NCI-H1048 (cell line): ENCODE results near the gene C1QTNF7.

ENCODE experiments used
- DNase-seq: peaks from one replicate; lab custom pipeline; 2025; lab: John Stamatoyannopoulos, UW

The C1QTNF7 gene

DNA sequence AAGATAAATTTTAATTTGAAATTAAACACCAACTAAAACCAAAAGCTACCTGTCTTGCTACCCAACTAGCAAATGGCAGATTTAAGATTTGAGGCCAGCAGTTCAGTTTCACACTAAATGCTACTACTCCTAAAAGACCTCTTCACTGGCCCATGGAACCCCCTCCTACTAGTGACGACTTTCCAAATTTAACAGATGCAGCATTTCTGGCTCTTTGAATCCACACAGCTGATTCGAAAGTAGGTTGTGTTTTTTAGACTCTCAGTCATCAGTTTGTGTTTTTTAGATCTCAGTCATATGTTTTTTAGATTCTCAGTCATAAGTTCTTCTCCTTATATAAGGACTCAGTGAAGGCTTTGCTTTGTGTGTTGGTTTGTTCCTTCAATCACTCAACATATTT, 30.8 kb downstream of the C1QTNF7 start:
- no peak for DNase-seq

DNA sequence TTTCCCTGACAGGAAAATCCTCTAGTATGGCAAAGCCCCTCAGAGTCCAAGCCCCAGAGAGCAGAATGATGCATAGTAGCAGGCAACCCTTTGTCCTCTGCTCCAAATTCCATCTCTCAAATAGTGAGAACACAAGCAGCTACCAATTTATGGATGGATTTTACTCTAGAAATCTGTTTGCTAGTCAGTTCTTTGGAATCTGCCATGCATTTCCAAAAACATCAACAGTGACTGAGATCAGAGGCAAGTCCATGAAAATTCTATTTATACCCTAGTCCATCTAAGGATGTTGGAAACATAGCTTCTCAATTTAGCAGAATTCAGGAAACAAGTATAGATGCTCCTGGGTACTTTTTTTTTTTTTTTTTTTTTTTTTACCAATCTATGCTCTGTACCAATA, 31.9 kb downstream of the C1QTNF7 start:
- DNase-seq, result no peak

DNA sequence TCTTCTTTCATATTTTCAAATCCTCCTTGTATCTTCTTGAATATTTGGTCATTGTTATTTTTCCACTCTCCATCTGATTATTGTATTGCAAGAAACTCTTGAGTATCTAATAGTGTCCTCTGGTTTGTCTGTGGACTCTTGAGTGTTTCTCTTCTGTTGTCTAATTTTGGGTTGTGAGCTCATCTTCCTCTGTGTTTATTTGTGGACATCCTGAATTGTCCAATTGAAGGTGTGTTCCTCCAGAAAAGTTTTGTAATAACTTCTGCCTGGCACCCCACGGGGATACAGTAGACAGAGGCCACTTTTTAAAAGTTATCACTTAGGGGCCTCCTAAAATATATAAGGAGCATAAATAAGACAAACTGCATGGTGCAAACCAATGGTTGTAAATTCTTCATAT, 38.8 kb downstream of the C1QTNF7 start:
- DNase-seq, result no peak

DNA sequence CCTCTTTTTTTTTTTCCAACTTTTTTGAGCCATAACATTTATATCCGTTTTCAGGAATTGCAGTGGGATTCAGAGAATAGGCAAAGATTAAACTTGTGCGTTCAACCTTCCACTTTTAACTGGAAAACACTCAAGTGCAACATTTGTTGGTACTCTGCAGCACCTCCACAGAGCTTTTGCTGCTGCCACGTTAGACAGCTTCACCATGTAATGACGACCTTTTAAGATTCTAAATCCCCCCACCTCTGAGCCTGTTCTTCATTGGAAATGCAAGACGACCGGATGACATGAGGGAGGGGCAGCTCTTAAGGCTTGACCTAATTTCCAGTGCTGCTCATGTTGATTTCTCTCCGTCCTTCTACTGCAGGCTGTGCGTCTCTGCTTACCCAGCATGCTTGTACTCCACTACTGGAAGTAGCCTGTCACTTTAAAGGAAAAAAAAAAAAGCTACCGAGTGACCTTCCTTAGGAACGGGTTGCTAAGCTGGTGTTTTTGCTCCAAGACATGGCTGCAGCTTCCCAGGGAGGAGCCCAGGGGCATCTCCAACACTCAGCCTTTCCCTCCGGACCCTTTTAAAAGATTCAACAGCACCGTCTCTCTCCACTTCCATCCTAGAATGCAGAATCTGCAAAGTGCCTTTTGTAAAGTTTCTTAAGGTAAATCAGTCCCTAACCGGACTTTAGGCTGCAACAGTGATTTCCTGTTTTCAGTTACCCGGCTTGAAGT, 41.7 kb downstream of the C1QTNF7 start, which contains the start of gene CC2D2A:
Gene CC2D2A (plus strand): TSS at position 481 of the 726 bp plus-strand sequence. CDS start 6,051 bp downstream, outside the sequence.
- no peak for DNase-seq

DNA sequence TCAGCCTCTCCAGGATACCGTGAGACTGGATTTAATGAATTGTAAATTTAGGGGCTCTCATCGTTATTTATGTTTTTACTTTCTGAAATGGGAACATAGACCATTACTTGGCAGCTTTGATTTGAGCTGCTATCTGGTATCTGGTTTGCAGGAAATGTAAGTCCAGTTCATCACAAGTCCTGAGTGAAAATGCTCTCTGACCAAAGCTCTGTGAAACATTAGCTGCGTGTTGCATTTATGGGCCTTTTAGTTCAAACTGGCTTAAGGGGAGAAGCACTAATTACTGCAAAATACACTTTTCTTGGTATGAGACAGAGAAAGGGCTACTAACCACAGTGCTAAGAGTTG, 42.3 kb downstream of the C1QTNF7 start:
- no peak for DNase-seq

DNA sequence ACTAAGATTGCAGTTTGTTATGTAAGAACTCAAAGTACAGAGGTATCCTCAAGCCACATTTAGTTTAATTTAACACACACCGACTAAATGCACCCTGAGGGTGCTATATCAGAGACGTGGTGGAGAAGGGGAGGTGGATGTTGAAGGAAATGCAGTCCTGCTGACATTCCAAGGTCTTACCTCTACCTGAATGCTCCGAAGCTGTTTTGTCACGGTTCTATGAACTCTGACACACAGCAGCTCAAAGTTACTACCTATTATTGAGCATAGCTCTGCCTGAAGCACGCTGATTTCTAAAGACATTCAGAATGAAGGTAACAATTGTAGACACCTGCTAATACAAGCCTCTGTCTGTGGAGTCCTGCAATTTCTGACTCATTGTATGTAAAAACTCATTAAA, 48.6 kb downstream of the C1QTNF7 start:
- no peak for DNase-seq

DNA sequence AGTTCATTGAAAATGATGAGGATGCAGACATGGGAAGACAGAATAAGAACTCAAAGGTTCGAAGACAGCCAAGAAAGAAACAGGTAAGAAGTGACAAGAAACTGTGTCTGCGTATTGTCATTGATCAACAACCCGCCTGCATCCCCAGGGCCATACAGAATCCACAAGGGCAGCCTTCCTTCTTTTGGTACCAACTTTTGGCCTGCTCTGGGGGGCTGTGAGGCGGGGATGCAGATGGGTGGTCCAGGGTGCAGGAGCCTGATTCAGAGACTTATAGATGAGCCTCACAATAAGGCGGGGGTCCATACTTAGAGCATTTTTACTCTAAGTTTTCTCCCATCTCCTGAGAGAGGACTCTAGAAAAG, 50.9 kb downstream of the C1QTNF7 start:
- DNase-seq, result no peak

DNA sequence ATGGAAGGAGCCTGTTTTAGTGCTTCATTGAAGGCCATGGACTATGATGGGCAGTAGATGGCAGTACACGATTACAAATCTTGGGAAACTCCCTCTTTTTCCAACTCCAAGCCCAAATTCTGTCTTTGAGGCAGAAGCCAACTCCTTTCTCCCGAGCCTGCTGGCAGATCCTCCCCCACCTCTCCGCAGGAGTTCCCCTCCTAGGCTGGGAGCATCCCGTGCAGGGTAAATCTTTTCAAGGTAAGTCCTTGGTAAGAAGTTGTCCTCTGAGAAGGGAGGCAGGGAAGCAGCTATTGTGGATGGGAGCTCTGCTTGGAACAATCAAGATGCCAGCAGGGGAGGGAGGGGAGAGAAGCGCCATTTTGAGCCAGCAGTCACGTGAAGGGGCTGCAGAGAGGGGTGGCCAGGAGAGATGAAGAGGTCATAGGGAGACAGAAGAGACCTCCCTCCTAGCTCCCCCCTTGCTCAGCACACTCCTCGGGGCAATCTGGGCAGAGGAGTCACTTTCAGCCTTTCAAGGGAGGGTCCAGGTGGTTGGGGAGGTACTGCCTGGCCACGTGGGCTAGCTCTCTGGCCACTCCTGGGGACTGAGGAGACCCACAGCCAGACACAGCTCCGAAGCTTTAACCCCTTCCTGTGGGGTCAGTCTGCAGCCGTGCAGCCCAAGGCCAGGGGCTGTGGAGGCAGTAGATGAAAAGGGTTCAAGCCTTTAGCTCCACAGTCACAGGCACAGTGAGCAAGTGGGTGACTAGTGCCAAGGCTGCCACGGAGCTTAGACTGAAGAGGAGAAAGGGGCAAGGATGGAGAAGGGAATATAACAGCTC, 51.5 kb downstream of the C1QTNF7 start:
- no peak for DNase-seq

DNA sequence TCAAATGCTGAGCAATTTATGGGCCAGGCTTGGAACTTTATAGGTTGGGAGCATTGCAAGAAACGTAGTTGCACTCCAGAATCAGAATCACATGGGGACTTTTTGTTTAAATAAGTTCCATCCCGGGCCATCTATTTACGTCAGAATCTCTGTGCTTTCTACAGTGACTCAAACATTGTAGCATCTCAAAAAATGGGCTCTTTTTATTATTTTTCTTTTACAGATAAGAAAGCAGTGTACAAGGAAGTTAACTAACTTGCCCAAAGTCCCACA, 52.0 kb downstream of the C1QTNF7 start:
- DNase-seq, result no peak

DNA sequence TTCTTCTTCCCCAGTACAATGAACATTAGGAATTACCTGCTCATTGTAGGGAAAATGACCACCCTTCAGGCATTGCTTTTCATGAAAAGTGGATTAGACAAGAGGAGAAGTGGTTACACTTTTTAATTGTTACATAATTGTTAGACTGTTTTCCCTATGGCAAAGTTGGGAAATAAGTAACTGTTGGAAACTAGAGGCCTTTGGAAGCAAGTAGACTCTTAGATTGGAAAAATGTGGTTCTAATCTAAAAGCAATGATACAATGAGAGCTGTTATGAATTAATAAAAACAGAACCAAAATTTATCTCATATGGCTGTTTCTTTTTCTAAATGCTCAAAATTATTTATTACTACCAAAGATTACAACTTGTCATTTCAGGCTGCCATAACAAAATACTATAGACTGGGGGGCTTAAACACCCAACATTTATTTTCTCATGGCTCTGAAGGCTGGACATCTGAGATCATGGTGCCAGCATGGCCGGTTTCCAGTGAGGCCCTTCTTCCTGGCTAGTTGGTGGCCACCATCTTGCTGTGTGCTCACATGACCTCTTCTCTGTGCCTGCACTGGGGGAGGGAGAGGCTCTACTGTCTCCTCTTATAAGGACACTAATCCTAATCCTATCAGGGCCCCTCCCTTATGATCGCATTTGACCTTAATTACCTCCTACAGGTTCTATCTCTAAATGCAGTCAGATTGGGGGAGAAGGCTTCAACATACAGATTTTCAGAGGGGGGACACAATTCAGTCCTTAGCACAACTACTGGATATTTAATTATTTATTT, 54.3 kb downstream of the C1QTNF7 start:
- no peak for DNase-seq

DNA sequence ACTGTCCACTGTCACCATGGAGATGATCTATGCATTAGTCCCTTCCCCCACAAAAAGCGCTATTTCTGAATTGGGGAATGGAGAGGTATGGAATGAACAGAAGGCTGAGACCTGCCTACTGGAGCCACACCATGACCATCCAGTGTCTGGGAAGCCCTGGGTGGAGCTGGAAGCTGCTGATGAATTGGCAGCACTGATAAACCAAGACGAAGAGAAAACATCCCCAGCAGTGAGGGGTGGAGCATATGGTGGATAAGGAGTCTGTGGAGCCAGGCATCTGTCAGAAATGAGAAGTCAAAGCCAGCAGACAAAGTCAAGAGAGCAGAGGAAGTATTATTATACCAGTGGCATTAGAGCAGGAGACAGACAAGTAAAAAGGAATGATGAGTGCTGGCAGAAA, 55.0 kb downstream of the C1QTNF7 start:
- DNase-seq, result no peak

DNA sequence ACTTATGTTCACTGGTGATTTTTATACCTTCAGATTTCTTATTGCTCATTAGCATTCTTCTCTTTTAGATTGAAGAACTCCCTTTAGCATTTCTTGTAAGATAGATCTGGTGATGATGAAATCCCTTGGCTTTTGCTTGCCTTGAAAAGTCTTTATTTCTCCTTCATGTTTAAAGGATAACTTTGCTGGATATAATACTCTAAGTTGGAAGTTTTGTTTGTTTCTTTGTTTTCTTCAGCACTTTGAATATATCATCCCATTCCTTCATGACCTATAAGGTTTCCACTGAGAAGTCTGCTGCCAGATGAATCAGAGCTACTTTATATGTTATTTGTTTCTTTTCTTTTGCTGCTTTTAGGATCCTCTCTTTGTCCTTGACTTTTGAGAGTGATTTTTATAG, 60.3 kb downstream of the C1QTNF7 start:
- no peak for DNase-seq

DNA sequence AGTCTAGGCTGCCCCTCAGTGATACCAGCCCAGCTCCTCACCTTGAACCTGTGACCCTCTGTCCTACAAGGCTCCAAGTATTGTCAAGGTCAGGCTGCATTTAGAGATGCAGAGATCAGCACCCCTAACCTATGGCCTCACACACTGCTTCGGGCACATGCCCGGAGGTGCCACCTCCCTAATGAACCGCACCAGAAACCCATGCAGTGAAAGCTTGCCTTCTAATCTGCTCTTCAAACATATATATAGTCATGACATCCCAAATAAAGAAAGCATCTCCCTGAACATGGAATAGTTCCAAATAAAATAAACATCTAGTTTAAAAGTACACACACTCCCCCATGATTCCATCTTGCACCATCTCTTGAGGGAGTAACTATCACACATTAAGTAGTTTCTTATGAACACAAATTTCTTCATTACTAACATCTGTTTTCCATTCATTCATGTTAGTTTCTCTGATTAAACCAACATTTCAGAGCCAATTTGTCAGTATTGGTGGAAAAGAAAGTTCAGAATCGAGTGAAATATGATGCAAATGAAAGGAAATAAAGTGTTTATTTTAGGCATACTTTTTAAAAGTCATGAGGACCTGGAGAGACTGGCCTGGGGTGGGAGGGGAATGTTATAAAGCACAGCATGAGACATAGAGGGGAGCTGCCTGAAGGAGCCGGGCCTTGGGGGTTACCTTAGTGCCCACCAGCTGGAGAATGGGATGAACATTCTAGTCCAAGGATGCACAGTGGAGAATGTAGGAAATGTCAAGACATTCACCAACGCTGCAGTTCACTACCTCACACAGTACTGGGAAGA, 61.0 kb downstream of the C1QTNF7 start:
- no peak for DNase-seq

DNA sequence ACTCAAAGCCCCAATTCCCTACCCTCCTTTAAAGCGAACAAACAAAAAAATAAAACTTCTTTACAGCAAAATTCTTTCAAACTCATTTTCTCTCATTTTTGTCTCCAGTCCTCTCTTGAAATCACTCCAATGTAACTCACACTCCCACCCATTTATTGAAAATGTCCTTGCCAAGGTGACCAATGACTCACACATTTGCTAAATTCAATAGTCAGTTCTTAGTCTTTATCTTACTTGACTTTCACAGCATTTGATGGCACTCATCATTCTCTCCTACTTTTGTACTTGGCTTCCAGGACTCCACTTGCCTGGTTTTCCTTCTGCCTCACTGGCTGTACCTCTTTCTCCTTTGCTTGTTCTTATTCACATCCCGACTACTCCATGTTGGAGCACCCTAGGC, 61.7 kb downstream of the C1QTNF7 start:
- no peak for DNase-seq

DNA sequence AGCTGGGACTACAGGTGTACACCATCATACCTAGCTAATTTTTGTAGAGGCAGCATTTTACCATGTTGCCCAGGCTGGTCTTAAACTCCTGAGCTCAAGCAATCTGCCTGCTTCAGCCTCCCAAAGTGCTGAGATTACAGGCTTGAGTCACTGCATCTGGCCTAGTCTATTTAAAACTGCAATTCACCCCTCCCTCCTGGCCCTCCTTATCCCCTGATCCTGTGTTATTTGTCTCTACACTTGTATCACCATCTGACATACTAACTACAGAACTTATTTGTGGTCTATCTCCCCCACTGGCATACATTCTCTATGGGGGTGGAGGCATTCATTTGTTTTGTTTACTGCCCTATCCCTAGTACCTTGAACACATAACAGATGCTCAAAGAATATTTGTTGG, 65.6 kb downstream of the C1QTNF7 start:
- no peak for DNase-seq

DNA sequence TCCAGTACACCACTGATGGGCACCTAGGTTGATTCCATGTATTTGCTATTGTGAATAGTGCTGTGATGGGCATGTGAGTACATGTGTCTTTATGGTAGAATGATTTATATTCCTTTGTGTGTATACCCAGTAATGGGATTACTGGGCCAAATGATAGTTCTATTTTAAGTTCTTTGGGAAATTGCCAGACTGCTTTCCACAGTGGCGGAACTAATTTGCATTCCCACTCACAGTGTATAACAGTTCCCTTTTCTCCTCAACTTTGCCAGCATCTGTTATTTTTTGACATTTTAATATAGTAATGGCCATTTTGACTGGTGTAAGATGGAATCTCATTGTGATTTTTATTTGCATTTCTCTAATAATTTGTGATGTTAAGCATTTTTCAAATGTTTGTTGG, 67.8 kb downstream of the C1QTNF7 start:
- peak; percentile 55 for DNase-seq
